GM19035 (cell line): Measurements from ENCODE around the gene STAU1.
"Not testable (repeated sequence)": the region's sequence is repeated elsewhere in the genome, so short reads cannot be mapped to it uniquely, and the experiment has no call there.

Source experiments
- ATAC-seq: cut with Tn5 transposase; IDR thresholded peaks from one replicate; pipeline ENCODE4 v1.9.1; 2021; ENCODE audit not compliant: unreplicated experiment

Gene STAU1

DNA sequence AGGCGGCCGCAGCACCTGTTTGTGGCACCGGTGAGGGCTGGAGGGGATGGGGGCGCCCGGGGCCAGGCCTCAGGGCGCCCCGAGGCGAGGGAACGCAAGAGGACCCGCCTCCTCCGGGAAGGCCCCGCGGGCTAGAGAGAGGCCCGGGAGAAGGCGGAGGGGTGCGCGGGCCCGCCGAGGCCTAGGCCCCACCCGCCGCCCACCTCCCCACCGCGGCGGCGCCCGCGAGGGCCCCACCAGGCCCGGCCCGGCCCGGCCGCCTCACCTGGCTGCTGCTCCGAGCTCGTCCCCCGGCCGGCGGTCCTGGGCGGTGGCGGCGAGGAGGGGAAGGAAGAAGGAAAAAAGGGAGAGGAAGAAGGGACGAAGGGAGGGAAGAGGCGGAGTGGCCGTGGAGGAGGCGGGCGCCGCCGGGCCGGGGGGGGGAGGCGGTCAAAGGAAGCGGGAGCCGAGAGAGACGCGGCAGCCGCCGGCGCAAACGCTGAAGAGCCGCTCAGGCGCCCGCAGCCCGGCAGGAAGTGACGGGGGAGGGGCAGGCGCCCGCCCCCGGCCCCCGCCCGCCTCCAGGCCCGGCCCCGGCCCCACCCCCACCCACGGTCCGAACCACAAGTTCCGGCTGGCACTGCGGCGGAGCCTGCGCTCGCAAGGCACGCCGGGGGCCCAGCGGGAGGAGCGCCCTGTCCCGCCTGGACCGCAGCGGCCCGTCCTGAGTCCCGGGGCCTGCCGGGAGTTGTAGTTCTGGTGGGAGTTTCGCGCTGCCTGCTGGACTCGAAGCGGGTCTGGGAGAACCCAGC is at the start of gene STAU1:
STAU1 (minus strand) TSS at position 484 of the 791 bp plus-strand sequence. CDS start 22,133 bp downstream, outside the sequence.
- peak; percentile 93 for ATAC-seq

DNA sequence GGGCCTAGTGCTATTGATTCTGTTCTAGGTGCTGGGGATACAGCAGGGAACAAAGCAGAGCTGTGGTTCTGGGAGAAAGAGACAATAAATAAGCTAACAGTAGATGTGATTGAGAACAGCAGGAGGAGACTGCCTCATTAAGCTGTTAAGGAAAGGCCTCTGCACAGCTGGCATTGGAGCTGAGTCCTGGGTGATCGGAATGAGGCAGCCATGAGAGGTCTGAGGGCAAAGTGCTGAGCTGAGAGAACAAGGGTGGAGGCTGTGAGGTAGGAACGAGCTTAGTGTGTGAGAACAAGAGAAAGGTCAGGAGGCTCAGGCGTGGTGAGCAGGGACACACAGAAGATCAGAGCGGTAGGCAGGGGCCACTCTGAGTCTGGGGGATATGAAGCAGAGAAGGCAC is 49.4 kb upstream of the STAU1 start:
- ATAC-seq, result no peak

- ATAC-seq, result no peak
Measured at GRCh38 chr20:49236301-49236700, 48.2 kb upstream of the STAU1 start.

GRCh38 chr20:49234831-49235230 is 46.7 kb upstream of the STAU1 start:
- ATAC-seq, result no peak

DNA sequence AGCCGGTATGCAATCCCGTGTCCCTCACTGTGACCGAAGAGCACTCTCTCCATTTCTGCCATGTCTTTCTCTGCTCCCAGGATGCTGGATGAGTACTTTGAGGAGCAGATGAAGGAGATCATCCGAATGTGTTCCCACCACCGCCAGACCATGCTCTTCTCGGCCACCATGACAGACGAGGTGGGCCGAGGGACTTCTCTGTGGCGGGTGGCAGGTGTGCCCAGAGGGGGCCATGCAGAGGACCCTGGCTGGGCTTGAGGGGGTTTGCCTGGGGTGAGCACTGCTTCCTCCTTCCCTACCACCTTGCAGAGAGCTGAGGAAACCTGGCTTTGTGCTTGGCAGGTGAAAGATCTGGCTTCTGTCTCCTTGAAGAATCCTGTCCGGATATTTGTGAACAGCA is 45.1 kb upstream of the STAU1 start:
- ATAC-seq, result no peak

- ATAC-seq, result no peak
Measured at GRCh38 chr20:49231471-49231870, 43.3 kb upstream of the STAU1 start.

- ATAC-seq, result no peak
Measured at GRCh38 chr20:49230561-49231133, 42.5 kb upstream of the STAU1 start.

DNA sequence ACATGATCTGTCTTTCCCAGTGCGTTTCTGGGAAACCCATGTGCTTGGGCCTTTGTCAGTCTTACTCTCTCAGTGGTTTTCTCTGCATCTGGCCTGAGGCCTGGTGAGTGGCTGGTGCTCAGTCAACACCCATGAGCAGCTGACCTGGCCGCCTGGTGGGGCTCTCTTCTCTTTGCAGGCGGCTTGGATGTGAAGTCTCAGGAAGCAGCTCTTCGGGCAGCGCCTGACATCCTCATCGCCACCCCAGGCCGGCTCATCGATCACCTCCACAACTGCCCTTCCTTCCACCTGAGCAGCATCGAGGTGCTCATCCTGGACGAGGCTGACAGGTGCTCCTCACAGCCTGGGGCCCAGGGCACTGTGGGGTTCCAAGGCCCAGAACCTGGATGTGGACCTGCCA is 41.9 kb upstream of the STAU1 start:
- no peak for ATAC-seq

DNA sequence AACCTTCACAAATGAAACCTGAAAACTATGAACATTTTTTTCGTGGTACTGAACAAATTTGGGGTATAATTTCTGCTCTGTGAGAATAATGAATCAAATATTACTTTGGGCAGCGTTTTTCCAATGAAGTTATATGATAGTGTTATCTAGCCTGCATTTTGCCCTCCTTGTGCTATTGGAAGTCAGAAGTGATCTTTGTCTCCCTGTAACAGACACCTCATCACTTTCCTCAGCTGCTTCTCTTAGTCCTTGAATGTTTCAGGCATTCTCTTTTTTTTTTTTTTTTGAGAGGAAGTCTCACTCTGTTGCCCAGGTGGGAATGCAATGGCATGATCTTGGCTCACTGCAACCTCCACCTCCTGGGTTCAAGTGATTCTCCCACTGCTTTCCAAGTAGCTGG is 41.2 kb upstream of the STAU1 start:
- ATAC-seq, result no peak

GRCh38 chr20:49228676-49229075 is 40.5 kb upstream of the STAU1 start:
- no peak for ATAC-seq

GRCh38 chr20:49225896-49226295 is 37.8 kb upstream of the STAU1 start:
- ATAC-seq, result no peak

DNA sequence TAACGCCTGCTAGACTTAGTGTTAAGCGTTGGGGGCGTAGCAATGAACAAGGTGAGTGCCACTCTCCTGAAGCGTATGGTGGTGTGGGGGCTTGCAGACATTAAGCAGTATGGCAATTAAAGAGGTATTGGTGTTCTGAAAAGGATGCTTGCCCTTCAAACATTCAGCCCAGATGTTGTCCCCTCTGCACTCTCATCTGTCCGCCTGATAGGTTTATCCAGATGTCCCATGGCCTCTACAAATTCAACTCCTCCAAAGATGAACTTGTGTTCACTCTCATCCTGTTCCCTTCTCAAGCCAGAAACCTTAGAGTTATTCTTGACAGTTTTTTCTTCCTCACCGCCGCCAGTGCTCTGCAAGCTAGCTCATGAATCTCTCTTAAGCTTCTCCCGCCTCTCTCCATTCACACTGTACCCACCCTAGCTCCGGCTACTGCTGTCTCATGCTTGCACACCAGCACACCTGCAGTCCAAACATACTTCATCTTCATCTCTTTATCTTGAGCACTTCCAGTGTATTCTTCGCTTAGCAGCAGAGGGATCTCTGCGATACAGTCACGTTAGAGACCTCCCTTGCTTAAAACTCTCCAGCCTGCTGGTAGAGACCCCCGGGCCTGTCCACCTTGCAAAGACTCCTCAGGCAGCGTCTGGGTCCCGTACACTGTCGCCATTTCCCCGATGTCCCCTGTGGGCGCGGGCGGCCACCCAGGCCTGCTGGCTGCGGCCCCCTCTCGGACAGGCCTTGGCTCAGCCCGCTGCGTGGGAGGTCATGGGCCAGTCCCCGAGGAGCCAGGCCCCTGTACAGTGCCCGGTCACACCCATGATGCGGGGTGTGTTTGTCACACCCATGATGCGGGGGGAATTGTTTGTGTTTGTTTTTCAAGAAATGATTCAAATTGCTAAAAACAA is 32.0 kb upstream of the STAU1 start:
- ATAC-seq, result no peak

- peak; percentile 93 for ATAC-seq
Measured at GRCh38 chr20:49219091-49219923, 31.2 kb upstream of the STAU1 start, which contains the start of gene DDX27. Gene DDX27 (plus strand): TSS chr20:49219416. CDS start chr20:49219449, 33 bp downstream.

GRCh38 chr20:49218739-49219090 is 30.6 kb upstream of the STAU1 start:
- not testable (repeated sequence) for ATAC-seq

DNA sequence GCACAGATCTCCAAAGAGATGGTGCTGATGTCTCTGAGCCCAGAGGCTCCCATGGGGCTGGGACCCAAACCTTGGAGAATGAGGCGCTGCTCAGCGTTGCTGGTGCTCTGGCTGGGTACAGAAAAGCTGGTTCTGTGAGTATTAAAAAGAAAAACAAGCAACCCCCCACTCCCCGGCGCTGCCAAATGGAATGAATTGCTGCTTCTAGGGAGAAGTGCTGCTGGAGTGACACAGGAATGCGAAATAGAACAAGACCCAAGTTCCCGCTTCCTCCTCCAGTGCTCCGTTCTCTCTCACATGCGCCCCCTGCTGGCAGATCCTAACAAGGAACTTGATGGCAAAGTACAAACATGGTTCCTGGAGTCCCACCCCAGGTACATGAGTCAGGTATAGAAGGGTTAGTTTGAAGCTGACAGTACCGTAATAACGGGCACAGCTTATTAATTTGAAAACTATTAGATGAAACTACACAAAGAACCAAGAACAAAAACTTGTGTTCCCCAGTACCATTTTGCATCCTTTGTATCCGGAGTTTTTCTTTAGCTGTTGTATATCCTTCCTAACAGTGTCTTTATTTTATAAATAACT is 29.0 kb upstream of the STAU1 start:
- no peak for ATAC-seq

DNA sequence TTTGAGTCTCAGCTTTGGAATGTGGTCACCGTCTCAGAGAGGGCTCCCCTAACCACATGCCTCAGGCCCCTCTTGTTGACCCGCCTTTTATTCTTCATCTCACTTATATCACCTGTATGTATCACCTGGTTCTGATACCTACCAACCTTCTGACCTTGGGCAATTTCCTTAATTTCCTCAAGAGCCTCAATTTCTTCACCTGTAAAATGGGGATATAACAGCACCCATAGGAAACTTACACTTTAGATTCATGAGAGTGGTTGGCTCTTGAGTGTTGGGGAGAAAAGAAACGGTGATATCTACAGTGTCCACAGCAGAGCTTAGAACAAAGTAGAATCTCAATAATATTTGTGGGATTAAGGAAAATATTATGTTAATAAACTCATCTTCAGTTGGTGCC is 27.1 kb upstream of the STAU1 start:
- no peak for ATAC-seq

GRCh38 chr20:49214571-49214970 is 26.4 kb upstream of the STAU1 start:
- ATAC-seq, result no peak

GRCh38 chr20:49210757-49211110 is 22.6 kb upstream of the STAU1 start:
- ATAC-seq, result no peak

DNA sequence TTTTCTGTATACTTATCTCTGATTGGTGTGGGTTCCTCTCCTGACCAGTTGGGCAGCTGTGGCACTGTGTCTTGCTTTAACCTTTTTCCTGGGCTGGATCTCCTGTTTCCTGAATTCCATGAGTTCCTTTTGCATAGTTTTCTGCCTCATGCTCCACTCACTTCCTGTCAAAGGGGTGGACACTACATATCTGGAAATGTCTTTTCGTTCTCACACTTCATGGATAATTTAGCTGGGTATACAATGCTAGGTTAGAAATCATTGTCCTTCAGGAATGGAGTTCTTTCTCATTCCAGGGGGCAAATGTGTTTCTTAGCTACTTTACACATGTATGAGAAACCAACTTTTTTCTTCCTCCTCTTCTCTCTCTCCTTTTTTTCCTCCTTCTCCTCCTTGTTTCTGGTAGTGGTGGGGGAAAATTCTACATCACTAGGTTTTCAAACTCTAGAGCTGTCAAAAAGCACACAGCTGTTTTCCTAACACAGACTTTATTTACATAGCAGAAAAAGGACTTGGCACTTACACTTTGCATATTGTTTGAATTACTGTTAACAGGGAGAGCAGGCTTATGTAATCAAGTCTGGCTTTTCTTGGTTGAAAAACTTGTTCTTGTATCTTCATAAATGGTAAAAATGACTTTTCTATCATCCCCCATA is 22.1 kb upstream of the STAU1 start:
- no peak for ATAC-seq

GRCh38 chr20:49207076-49207475 is 18.9 kb upstream of the STAU1 start:
- ATAC-seq, result no peak
